WI38 (cell line): ENCODE measurements around the gene TAF4B.
"Not testable (repeated sequence)": the region's sequence is repeated elsewhere in the genome, so short reads cannot be mapped to it uniquely, and the experiment has no call there.

ENCODE experiments used
- H3K4me3 ChIP-seq: 2 replicates; pipeline ENCODE4 v1.5.1; 2011; ENCODE audit warnings: low read depth, mild to moderate bottlenecking, control low read depth, low read length
- CTCF ChIP-seq: IDR thresholded peaks from 2 replicates; pipeline ENCODE4 v1.5.1; 2012; ENCODE audit warnings: low read depth, mild to moderate bottlenecking, control low read depth, low read length

The TAF4B gene

GRCh38 chr18:26434887-26435286 lies 208.6 kb downstream of the TAF4B start:
- no peak for TF ChIP-seq CTCF
- no peak overlapping the region for H3K4me3 ChIP-seq

DNA sequence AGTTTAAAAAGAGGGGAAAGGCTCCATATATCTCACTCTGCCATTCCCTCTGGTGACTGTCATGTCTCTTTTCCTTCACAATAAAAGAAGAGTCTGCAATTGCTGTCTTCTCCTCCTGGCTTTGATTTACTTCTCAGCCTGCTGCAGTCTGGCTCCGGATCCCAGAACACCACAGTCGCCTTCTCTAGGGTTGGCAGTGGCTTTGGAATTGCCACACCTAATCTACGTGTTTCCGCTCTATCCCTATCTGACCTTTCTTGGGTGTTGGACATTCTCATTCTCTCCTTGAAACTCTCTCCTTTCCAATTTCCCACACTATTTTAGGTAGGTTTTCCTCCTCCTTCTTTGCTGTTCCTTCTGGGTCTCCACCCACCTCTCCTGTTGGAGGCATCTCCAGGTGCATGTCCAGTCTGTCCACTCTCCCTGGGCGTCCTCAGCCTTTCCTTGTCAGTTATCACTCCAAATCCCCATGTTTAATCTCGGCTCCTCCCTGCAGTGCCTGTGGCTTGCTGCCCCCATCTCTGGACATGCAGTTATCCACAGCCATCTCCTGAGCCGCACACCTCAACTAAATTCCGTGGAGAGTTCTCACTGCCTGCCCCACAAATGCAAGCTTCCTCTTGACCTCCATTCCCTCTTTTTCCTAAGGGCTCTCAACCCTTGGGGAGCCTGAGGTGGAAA lies 209.3 kb downstream of the TAF4B start:
- no peak overlapping the region for H3K4me3 ChIP-seq
- TF ChIP-seq CTCF: no peak

DNA sequence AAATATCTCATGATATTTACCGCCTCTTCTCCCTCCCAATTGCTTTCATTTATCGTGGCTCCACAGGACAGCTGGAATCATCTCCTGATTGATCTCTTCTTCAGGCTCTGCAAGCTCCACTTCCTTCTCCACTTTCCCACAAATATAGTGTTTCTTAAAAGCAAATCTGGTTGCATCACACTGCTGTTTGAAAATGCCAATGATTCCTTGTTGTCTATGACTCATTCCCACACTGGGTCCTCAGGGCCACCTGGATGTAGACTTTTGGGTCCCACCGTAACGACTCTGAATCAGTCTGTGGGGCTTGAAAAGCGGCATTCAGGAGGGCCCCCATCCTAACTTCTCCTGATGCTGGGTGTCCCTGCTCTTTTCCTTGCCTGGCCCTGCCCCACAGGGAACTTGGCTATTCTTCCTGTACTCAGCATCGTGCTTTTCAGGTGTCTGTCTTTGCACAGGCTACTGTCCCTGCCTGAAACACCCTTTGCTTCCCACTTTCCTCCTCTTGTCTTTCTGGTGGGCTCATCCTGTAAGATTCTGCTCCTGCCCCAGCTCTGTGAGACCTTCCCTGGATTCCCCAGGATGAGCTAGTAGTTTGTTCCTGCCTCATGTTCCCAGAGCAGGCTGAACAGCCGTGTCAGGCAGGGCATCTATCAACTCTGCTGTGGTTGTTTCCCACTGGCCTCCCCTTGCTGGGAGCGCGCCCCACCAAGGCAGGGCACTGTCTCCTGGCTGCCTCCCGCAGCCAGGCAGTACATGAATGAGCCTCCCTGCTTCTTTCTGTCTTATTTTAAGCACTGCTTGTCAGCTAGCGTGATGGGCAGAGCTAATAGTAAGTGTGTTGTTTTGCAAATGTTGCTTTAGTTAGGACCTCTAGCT lies 210.2 kb downstream of the TAF4B start:
- H3K4me3 ChIP-seq: no peak overlapping the region
- TF ChIP-seq CTCF: no peak

DNA sequence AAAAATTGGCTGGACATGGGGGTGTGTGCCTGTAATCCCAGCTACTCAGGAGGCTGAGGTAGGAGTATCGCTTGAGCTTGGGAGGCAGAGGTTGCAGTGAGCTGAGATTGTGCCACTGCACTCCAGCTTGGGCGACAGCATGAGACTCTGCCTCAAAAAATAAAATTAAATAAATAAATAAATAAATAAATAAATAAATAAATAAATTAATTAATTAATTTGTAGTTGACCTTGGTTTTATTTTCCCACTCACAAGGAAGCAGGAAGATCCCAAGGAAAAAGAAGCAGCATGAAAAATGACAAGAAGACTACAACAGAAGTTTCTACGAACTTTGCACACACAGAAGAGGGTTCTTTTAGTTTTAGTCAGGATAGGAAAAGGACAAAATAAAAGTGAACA lies 211.4 kb downstream of the TAF4B start:
- not testable (repeated sequence) for H3K4me3 ChIP-seq

GRCh38 chr18:26438980-26439379 lies 212.7 kb downstream of the TAF4B start:
- no peak overlapping the region for H3K4me3 ChIP-seq
- no peak for TF ChIP-seq CTCF

GRCh38 chr18:26439537-26439936 lies 213.3 kb downstream of the TAF4B start:
- no peak for TF ChIP-seq CTCF
- H3K4me3 ChIP-seq: no peak overlapping the region

DNA sequence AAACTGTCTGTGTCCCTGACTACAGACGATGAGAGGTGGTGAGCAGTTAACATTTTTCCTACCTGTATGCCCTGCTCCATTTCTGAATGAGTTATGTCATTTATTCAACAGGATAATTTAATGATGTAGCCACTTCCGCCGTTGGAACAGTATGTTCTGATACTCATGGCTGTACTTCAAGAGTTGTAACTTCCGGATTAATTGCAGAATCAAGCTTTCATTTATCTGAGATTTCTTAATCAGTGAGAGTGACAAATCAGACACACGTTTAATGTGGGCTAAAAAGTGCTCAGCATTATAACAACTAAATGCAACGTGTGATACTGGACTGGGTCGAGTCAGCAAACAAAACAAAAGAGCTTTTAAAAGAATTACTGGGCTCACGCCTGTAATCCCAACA lies 214.4 kb downstream of the TAF4B start:
- H3K4me3 ChIP-seq: no peak overlapping the region
- TF ChIP-seq CTCF: no peak
